IPS DF 19.7 (cell line): ENCODE data around the gene TMEM213.
A peak's percentile ranks its signal among the peaks of the same experiment; 100 is the strongest.

ENCODE experiments used
- DNase-seq: peaks from one replicate; pipeline ENCODE4 v3.0.0-alpha.2; 2013; ENCODE audit warnings: low read depth, low spot score

TMEM213 gene, protein sequence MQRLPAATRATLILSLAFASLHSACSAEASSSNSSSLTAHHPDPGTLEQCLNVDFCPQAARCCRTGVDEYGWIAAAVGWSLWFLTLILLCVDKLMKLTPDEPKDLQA

DNA sequence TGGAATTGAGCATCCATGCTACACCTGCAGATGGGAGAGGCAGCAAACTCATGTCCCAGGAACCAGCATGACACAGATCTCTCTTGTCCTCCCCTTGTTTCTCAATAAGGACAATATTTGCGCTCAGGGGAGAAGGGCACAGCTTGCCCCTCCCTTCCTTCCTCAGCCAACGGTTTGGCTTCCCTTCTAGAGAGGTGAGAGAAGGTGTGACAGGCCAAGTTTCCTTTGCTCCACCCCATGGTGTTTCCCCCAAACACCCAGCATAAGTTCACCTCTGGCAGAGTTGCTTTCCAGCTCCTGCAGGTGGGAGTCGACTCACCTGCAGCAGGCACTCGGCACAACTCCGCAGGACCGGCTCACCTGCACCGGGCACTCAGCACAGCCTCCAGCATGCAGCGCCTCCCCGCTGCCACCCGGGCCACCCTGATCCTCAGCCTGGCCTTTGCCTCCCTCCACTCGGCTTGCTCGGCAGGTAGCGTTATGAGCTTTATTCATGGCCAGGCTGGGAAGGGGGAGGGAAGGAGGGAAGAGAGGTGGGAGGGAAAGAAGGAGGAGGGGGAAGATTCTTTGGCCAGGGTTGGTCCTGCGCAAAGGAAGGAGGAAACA, at the start of gene TMEM213, which contains the start of gene ATP6V0A4:
Gene TMEM213 (plus strand): TSS at position 280 of the 606 bp plus-strand sequence. CDS start 111 bp downstream, at position 391.
Gene ATP6V0A4 (minus strand): TSS at position 482 of the 606 bp plus-strand sequence. CDS start 26,949 bp downstream, outside the sequence.
- DNase-seq: peak; percentile 57

DNA sequence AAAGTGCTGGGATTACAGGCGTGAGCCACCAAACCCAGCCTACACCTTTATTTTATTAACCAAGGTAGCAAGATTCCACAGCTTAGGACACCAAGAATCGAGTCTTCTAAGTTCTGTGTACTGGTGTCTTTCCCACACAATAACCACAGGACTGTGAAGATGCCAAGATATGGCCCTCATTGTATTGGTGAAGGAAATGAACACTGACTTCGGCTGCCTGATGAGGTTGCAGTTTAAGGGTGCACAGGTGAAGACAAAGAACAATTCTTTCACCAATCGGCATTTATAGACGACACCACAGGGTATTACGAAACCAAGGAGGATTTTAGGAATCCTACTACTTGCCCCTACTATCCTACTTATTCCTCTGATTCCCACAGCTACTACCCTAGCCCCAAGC, 49.1 kb upstream of the TMEM213 start:
- DNase-seq: no peak

DNA sequence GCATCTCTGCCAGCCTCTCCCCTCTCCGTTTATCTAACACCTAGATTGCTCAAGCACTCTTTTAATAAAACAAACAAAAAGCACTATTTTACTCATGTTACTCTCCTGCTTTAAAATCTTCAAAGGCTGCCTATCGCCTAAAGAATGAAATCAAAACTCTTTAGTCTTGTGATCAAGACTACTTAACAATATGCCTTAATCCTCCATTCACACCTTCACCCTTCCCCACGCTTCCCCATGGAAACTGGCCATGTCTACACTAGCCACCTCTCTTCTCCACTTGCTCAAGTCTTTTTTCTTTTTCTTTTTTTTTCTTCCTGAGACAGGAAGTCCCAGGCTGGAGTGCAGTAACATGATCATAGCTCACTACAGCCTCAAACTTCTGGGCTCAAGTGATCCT, 47.8 kb upstream of the TMEM213 start:
- no peak for DNase-seq

DNA sequence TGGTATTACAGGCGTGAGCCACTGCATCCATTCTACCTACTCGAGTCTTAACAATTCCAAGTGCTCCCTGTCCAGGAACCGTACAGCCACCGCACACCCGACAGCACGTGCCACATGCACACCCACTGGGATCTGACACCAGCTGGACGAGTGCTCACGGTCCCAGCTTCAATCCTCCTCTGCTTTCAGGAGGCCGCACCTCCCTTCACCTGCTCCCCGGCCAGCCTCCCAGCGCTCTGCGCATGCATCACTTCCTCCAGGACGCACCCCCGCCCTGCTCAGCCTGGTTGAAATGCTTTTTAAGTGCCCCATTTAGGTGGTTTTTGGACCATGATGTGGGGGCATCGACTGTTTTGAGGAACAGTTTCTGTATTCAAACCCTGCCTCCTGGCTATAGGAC, 47.3 kb upstream of the TMEM213 start:
- no peak for DNase-seq

DNA sequence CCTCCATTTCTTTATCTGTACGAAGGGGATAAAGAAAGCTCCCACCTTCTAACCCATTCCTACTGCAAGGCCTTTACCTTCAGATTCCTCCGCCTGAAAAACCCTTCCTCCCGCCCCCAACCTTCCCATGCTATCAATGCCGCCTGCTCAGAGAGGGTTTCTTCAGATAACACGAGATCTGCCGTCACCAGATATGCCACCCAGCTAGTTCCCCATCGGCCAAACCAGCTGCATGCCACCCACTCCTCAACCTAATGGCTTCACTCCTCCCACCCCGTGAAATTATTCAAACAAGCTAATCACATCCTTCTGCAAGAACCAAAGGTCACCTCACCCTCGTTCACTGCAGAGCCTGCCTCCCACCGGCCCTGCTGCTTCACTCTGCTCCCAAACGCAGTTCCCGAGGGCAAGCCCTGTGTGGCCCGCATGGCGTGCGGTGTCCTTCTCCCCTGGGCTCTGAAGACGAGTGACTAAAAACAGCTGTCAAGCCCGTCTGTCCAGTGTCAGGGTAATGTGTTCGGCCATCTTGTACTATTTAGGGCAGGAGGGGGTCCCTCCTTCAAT, 46.8 kb upstream of the TMEM213 start:
- no peak for DNase-seq

DNA sequence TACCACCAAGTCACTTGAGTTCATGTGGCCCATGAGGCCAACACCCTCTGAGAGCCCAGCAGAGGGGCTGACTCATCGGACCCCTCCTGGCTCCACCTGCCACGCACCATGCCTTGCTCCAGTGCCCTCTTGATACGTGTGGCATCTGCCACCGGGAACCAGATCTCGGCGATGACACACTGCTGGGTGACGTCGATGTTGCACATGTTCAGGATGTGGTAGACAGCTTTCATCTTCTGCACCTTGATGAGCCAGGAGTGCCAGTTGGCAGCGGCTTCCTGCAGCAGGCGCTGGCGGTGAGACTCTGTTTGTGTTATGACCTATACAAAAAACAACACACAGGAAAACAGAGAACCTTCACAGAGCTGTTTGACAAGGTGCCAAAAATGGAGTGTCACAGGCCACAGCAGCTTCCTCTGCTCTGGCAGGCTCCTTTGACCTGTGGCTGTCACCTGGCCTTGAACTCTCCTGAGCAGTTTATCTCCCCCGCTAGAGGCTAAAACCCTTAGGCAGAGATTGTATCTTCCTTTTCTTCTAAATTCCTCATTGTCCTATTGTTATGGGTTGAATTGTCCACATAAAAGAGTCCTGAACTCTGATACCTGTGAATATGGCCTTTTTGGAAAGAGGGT, 45.2 kb upstream of the TMEM213 start:
- no peak for DNase-seq

DNA sequence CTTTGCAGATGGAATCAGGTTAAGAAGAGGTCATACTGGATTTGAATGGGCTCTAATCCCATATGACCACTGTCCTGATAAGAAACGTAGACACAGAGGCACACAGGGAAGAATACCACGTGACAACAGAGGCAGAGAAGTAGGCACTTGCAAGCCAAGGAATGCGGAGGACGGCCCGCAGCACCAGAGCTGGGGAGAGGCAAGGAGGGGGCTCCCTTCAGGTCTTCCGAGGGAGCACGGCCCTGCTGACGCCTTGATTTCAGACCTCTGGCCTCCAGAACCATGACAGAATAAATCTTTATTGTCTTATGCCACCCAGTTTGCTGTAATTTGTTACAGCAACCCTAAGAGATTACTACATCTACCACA, 44.7 kb upstream of the TMEM213 start:
- DNase-seq: no peak

DNA sequence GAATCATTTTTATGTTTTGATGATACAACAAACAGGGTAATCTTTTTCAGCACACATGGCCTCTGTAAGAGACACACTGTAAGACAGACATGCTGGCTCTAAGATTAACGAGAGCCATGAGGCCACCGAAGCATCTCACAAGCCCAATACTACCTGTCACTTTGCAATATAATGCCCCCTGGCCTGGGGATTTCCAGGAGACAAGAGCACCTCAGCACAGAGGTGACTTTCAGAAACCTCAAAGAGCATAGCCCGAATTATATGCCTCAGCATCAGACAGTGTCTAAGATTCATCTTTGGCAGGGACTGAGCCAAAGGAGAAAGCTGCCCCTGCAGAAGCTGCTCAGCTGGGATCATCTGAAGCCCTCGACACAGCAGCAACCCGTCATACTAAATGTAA, 44.2 kb upstream of the TMEM213 start:
- no peak for DNase-seq

DNA sequence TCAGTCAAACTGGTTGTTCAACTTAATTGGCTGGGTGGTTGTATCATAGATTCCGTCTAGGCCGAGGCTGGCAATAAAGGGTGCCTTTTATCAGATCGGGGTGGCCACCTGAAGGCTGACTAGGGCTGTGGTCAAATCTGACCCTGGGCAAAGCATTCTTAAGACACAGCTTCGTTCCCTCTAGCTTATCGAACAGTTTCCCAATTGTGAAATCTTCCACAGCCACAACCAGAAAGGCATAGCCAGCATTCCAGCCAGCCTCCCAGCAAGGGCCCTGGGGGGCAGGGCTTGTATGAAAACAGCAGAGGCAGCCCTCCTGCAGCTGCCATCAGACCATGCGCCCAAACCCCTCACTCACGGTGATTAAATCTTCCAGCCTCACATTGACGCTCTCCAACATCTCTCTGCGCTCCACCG, 42.5 kb upstream of the TMEM213 start:
- no peak for DNase-seq

DNA sequence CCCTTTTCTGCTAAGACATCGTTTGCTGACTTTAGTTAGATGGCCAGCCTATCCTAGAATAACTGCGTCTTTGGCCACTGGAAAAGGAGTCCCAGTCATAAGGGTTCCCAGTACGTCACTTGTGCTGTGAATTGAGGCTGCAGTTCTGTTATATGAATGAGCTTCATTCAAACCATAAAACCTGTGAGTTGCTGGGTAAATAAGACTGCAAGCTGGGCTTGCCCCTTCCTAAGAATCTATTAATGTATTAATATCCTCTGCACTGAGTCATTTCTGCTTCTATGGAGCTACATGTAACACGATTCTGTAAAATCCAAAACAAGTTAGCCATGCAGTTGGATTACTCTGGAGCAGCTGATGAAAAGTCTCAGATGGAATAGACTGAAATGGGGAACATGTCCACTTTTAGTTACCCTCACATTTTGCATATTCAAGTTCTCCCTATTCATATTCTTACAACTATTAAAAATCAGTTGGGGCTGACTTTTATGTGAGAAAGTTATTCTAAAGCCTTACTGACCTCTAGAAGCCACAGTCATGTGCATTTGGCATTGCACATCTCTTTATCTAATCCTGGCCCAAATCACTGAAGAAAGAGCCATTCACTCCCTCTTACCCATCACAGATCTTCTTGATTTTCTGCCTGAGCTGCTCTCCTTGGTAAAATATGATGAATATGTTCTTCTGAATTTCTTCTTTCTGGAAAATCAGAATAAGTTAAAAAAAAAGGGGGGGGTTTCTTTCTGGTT, 41.8 kb upstream of the TMEM213 start:
- DNase-seq: no peak

DNA sequence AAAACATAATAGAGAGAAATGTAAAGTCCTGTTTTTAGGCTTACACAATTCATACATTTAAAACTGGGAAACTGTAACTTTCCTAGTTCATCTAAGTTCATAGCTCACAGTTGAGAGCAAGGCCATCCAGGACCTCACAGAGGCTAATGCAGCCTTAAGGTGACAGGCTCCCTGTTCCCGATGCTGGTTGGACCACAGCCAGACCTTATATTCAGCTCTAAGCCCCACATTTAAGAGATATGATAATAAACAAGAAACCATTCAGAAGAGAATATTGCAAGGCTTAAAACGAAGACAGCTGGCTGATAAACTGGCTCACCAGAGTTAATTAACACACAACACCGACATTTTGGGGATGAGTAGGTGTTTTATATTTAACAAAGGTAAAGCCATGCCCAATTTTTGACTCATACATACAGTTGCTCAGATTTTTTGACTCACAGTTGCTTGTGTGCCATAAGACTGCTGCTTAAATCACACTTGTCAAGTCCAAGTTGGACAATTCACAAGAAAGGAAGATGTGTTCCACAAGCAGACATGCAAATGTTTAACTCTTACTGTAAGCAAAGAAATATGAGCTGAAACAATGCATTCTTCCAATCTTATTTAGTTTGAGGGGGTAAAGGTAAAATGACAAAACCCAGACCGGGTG, 41.1 kb upstream of the TMEM213 start:
- DNase-seq: no peak

DNA sequence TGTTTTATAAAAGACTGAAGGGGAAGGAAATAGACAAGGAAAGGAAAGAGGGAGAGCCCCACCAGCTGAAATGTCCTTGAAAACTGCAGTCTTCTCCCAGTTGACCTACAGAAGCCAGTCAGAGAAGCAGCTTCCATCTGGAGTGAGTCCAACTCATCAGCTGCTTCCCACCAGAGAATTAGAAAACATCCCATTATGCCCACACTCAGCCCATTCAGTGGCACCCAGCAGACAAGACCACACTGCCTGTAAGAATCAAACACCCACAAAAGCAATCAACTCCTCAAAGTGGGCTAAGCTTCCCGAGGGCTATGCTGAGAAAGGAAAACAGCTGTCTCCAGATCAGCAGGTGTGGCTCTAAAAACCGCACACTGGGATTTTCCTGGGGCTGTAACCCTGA, 29.6 kb upstream of the TMEM213 start:
- no peak for DNase-seq

DNA sequence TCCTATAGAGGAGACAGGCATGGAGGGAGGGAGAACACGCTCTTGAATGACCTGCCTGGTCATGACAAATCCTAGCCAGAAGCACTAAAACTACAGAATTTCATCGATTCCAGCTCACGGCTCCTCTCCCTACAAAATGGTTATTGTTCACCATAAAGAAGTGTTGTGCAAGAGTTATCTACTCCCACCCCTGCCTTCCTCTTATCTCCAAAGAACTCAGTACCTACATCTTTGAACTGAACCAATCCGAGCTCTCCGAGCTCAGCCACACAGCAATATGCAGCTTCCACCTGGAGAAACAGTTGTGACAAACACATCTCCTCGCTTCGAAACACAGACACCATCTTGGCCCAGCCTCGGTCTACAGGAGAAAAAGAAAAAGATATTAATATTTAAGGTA, 26.9 kb upstream of the TMEM213 start:
- no peak for DNase-seq

DNA sequence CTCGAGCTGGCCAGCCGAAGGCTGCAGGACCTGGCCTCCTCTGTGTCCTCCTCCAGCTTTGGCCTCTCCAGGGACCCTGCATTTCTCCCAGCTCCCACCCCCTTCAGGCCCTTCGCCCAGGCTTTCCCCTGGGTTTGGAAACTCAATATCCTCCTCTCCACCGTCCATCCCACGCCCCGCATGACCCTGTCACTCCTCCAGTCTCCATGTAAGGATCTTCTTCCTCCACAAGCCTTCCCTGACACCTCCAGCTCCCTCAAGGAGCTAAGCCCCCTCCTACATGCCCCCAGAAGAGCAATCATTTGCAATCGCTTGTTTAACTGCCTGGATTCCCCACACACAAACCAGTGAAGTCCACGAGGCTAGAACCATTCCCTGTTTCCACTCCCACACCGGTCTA, 24.6 kb upstream of the TMEM213 start:
- no peak for DNase-seq

DNA sequence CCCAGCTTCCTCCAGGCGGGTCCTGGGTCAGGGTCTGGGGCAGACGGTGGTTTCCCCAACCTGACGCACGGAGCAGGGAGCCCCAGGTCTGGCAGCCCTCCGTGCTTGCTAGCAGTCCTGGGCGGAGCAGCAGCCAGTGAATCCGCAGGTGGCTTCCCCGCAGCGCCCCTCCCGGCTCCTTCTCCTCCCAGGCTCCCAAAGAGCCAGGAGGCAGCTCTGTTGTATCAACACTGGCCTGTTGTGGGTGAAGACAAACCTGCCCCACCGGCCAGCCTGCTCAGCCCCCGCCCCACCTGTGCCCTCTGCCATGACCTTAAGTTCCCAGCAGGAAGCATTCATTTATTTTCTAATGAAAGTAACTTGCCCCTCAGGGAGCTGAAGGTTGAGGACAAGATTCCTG, 24.0 kb upstream of the TMEM213 start:
- DNase-seq: peak; percentile 48

DNA sequence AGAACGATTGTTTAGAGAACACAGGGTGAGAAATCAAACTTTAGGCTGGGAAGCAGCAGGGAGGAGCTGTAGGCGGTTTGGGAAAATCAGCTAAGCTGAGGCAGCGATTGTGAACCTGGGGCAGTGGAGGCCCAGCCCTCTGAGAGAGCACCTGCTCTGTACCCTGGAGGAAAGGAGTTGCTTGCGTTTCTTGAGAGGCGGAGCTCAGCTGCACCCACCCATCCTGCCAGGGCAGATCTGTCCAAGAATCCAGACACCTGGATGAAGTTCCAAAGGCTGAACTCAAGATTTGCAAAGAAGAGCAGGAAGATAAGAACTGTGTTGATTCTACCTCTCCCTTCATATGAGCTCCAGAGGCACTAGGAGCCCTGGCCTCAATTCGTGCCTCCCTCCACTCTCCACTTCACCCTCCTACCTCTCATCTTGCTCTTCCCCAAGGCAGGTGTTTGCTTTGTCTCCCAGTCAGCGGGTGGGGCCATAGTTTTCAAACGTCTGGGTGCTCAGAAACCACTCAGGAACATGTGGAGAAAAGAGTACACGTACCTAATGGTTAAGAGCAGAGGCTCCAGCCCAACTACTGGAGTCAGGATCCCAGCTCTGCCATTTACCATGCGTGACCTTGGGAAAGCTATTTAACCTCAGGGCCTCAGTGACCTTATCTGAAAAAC, 21.5 kb upstream of the TMEM213 start:
- no peak for DNase-seq

DNA sequence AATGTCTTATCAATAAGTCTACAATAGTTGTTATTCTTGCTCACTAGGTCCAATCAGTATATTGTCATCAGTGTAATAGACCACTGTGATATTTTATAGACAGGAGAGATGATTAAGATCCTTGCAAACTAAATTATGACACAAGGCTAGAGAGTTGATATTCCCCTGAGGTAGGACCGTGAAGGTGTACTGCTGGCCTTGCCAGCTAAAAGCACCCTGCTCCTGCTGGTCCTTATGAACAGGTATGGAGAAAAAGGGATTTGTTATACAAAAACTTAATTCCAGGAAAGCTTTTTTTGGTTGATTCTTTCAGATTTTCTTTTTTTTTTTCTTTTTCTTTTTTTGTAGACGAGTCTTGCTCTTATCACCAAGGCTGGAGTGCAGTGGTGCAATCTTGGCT, 16.8 kb upstream of the TMEM213 start:
- no peak for DNase-seq

DNA sequence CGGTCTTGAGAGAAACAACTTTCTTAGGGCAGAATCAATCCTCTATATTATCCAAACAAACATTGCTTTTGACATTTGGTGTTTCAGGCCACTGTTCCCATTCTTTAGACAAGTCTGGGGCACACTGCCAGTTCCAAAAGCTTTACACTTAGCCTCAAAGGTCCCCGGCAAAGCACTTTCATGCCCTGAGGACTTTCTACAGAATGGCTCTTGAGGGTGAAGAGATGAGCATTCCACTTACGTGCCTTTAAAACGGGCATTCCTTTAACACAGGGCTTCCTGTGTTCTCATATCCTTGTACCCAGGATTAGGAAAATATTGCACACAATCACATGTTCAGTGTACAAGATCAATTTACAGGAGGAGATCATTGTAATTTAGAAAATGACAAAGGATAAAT, 13.1 kb upstream of the TMEM213 start:
- DNase-seq: no peak

DNA sequence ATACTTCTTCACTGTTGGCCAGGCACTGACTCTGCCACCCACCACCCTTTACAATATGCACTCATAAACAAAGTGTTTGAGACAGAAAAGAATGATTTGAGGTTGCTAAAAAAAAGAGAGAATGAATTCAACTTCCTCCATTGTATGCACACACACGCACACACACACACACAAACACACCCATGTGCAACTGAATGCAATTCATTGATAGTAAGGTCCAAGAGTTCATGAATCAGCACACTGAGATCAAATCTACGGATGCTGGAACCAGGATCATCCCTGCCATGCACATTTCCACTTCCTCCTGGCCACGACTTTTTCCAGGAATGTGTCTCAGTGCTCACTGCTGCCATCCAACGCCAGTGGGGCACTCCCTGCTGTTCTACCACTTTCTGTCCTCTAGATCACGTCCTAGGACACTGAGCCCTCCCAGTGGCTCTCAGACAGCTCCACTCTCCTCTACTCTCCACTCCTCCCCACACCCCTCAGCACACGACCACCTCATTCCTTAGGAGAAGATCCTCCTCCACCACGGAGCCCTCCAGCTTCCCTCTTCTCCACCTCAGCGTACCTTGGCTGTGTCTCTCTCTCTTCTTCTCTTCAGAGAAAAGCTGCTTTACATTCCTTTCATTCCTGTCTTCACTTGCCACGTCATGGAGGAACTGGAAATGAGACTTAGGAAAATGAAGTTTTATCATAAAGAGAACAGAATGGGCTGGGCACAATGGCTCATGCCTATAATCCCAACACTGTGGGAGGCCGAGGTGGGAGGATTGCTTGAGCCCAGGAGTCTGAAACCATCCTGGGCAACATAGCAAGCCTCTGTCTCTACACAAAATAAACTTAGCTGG, 12.0 kb upstream of the TMEM213 start:
- DNase-seq: no peak

DNA sequence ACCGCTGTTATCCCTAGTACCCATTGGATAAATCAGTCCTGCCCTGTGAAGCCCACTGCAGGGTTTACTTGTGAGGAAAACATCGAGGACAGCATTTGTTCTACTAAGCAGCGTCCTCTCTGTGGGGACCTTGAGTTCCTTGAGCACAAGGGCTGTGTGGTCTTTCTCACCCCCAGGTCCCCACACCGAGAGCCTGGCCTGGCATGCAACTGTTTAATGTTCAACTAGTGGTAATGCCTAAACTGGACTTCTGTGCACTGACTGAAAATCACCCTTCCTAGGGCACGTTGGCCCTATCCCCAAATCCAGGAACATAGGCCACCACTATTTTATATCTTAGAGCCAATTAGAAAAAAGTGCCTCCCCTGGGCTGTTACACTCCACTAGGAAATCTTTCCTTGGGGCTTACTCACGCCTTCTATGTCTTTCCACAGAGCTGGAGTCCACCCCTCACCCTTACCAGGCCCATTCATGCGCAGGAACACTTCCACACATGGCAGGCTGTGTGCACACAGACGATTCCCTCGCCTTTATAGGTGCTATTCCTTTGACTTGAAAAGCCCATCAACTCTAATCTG, 1.7 kb upstream of the TMEM213 start:
- no peak for DNase-seq
